ENCODE results near the gene MB21D2.
"Not testable (repeated sequence)": the region's sequence is repeated elsewhere in the genome, so short reads cannot be mapped to it uniquely, and the experiment has no call there.

MB21D2 gene, protein sequence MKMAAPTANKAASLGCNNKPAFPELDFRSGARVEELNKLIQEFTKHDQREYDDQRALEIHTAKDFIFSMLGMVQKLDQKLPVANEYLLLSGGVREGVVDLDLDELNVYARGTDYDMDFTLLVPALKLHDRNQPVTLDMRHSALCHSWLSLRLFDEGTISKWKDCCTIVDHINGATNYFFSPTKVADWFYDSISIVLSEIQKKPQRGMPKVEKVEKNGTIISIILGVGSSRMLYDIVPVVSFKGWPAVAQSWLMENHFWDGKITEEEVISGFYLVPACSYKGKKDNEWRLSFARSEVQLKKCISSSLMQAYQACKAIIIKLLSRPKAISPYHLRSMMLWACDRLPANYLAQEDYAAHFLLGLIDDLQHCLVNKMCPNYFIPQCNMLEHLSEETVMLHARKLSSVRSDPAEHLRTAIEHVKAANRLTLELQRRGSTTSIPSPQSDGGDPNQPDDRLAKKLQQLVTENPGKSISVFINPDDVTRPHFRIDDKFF

GRCh38 chr3:192917404-192918274 is at the start of gene MB21D2:
Gene MB21D2, minus strand, starts transcription at chr3:192917856. Its CDS starts 16 bp downstream, at chr3:192917840.
- DNase-seq, result peak; percentile 53

- DNase-seq, result not testable (repeated sequence)
These were observed 47.5 kb upstream of the MB21D2 start for GRCh38 chr3:192964959-192965719.

- no peak for DNase-seq
These were observed 42.1 kb upstream of the MB21D2 start for GRCh38 chr3:192959773-192960172.

GRCh38 chr3:192958219-192958872 is 40.7 kb upstream of the MB21D2 start:
- DNase-seq, result no peak

GRCh38 chr3:192957441-192958021 is 39.9 kb upstream of the MB21D2 start:
- no peak for DNase-seq

GRCh38 chr3:192953926-192954325 is 36.3 kb upstream of the MB21D2 start:
- DNase-seq, result no peak

- no peak for DNase-seq
These were observed 29.8 kb upstream of the MB21D2 start for GRCh38 chr3:192947421-192947820.

DNA sequence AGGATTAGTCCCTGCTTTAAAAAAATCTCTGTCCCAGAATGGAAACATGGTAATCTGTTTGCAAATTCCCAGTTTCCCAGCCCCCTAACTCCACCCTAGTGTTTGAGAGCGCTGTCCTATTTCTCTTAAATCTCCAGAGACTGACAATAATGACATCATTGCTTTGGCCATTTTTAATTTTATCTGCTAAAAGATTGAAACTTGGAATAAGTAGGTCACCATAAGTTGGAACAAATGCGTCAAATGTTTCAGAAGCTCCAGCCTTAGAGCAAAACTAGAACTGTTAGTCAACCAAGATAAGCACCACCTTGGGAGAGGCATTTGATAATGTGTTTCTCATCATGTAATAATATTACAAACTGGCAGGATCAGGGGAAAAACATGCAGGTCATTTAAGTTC is 25.7 kb upstream of the MB21D2 start:
- DNase-seq, result no peak

GRCh38 chr3:192942625-192943024 is 25.0 kb upstream of the MB21D2 start:
- no peak for DNase-seq

DNA sequence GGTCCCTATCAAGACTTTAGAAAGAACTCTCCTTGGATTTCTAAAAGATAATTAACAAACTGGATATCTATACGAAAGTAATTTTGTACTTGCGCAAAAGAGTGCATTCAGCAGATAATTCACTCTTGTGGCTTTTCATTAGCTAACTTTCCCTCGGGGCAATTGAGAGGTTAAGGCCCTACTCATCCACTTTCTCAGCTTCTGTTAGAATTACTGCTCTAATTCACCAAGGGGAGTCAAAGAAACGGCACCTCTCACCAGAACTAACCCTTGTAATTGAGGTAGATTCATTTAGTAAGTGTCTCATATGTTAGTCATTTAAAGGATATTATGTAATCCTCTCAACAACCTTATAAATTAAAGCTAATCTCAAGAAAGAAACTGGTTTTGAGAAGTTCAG is 22.5 kb upstream of the MB21D2 start:
- no peak for DNase-seq

DNA sequence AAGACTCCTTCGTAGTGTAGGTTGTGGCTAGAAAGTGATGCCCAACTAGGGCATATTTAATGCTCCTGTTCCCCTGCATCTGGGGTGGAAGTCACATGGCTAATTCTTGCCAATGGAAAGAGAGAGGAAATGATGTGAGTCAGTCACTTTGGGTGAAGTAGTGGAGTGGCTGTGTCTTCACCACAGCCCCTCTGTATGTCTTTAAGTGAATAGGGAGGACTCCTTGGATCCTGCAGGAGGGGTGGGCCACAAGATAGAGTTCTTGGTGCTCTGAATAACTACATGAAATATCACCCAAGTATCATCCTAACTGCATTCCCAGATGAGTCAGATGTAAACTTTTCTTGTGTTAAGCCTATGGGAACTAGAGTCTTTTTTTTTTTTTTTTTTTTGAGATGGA is 17.8 kb upstream of the MB21D2 start:
- no peak for DNase-seq

DNA sequence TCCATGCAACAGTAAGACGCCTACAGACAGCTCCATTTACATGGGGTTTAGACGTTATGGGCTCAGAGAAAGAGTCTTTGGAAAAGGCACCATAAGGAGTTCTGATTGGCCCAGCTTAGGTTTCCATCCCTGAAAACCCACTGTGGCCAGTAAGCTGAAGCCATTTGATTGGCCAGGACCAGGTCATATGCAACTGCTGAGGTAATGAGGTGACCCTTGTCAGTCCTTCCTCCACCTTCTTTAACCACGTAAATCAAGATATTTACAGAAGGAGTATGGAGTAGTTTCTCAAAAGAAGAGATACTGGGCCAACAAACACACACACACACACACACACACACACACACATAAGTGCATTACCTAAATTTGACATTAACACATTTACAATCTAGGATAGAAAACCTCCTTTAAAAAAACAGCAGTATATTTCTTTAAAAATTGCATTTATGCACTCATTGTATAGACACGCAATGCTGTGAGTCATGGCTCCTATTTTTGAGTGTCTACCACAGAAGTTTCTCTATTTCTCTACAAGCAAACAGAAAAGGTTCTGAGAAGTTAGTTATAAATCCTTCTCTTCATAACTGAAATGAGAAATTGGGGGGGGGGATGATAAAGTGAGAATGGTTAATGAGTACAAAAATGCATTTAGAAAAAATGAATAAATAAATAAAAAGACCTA is 16.3 kb upstream of the MB21D2 start:
- DNase-seq, result no peak

GRCh38 chr3:192933259-192933658 is 15.6 kb upstream of the MB21D2 start:
- no peak for DNase-seq

DNA sequence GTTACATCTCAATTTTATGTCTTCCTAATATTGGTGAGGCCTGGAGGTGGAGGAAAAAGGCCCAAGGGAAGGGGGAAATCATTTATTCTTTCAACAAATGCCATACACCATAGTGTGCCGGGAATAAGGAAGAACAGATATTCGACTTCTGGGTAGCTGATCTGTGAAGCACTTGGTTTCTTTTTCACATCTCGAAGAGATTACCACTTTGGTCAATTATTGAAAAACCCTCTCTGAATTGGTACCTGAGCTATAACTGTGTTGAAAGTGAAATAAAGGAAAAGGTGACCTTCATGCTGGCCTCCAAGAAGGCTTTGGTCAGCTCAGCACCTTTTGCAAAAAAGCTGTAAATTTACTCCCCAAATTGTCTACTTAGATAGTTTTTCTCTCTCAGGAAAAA is 14.2 kb upstream of the MB21D2 start:
- DNase-seq, result no peak

DNA sequence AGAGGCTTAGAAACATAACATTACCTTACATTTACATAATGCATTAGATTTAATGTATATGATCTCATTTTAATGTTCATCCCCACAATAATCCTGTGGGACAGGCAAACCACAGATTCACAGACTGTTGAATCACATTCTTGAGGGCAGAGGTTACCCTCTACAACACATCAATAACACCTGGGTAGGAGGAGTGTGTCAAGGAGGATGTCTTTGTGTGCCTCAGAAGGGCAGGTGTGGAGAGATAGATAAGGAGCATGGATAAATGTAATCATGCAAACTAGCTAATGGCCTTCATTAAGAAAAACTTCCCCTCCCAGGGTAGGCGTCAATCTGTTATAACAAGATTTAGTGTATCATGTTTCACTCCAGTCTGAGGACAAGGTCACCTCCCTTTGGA is 12.9 kb upstream of the MB21D2 start:
- no peak for DNase-seq

DNA sequence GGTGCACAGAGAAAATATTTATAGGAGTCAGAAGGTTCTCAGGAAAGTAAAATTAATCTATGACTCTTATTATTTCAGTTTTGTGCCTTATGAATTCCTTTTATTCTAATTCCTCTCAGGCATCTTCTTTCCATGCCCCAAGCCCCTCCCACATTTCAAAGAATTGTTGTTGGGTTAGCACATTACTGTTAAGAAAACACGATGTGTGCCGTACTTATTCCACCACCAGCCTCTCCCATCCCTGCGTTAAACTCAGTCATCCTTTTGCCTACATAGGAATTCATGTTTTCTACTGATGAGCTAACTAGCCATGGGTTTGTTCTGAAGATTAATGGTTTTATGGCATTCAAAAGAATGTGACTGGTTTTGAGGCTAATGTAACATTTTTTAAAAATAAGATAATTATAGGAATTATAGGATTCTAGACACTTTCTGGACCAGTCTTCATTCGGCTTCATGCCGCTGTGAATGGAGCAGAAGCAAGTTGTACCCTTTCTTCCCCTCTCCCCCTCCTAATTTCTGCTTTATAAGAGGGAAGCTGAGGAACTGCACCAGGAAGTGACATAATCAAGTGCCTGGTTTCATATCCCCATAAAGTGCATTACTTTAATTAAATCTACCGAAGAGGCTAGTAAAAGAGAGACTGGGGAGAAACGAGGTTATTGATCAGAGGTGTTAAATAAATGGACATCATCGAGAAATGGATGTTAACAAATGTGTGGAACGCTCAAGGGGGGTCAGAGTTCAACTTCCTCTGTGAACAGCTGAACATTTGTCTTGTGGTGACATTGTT is 12.3 kb upstream of the MB21D2 start:
- DNase-seq, result no peak

DNA sequence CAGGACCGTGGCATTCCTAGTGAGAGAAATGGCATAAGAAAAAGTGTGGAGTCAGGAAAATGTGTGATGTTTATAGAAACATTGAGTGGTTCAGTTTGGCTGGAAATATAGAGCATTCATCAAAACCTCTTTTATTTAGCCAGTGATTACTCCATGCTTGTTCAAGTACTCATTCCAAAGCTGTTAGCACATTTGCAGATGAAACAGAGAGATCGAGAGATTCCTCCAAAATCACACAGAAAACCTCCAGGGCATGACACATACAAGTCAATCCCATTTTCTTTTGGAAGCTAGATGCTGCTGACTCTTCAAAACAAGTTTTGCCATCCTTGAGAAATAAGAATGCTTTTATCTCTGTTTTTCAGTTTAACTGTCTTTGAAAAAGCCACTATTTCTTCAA is 11.5 kb upstream of the MB21D2 start:
- no peak for DNase-seq

- no peak for DNase-seq
These were observed 11.1 kb upstream of the MB21D2 start for GRCh38 chr3:192928720-192929119.

DNA sequence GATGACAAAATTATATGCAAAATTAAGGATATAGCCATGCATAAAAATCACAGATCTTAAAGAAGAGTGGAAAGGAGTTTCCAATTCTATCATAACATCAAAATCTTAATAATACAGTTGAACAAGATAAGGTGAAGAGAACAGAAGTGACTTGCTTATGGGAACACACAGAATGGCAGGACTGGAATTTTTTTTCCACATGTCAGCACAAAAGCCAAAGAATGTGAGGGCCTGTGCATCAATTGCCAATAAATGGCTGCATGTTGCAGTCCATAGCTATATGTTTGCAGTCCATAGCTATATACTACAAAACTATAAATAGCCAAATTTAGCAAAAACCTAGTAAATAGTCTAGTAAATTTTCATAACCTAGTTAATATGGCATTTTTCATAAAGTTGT is 10.4 kb upstream of the MB21D2 start:
- DNase-seq, result no peak

- DNase-seq, result no peak
These were observed 9.4 kb upstream of the MB21D2 start for GRCh38 chr3:192927016-192927415.

GRCh38 chr3:192923731-192924130 is 6.1 kb upstream of the MB21D2 start:
- DNase-seq, result no peak
